Measurements from ENCODE around the gene SRSF2. TPM values are rescaled to one million over a fixed set of nuclear protein-coding genes. Genes with fewer than 3 reads are reported as not detected.

SRSF2 gene
- total RNA-seq, 1 donor from 2014 or later: 215 TPM

GRCh38 chr17:76738468-76738850 is 1.3 kb upstream of the SRSF2 start:
- no peak for TF ChIP-seq CTCF (IDR thresholded peaks at IDR 0.05; ENCODE audit: unreplicated experiment)
- H3K9me3 Mint-ChIP-seq (ENCODE audit: unreplicated experiment): no peaks in the 10 kb centered on the region
- DNase-seq (ENCODE audit: low spot score): no peak
- H3K27ac Mint-ChIP-seq (ENCODE audit: unreplicated experiment): peak overlapping the region; percentile 94
- peaks cover 14% of the 10 kb centered on the region for H3K27me3 Mint-ChIP-seq (ENCODE audit: unreplicated experiment)
- peak overlapping the region; percentile 96 for H3K4me3 Mint-ChIP-seq (ENCODE audit: unreplicated experiment)
- H3K4me1 Mint-ChIP-seq (ENCODE audit: unreplicated experiment): peaks cover 34% of the 10 kb centered on the region
- peaks cover 28% of the 10 kb centered on the region for H3K36me3 Mint-ChIP-seq (ENCODE audit: low read depth, unreplicated experiment)

- Mint-ChIP-seq H3K27me3 (ENCODE audit: unreplicated experiment) (peaks cover 14% of the 10 kb centered on the region), H3K4me1 (ENCODE audit: unreplicated experiment) (peaks cover 38% of the 10 kb centered on the region), H3K36me3 (ENCODE audit: low read depth, unreplicated experiment) (peaks cover 33% of the 10 kb centered on the region), H3K4me3 (ENCODE audit: unreplicated experiment) (peak within 1 kb of the TSS; percentile 96), H3K27ac (ENCODE audit: unreplicated experiment) (peak within 1 kb of the TSS; percentile 94), H3K9me3 (ENCODE audit: unreplicated experiment) (no peaks in the 10 kb centered on the region)
- TF ChIP-seq CTCF (IDR thresholded peaks at IDR 0.05; ENCODE audit: unreplicated experiment): no peak
- DNase-seq (ENCODE audit: low spot score): peak; percentile 93
These were observed 741 bp upstream of the SRSF2 start, which contains the start of gene MFSD11 for GRCh38 chr17:76737676-76738467. MFSD11 (plus strand) TSS chr17:76738119; CDS start chr17:76738353, 234 bp downstream.

DNA sequence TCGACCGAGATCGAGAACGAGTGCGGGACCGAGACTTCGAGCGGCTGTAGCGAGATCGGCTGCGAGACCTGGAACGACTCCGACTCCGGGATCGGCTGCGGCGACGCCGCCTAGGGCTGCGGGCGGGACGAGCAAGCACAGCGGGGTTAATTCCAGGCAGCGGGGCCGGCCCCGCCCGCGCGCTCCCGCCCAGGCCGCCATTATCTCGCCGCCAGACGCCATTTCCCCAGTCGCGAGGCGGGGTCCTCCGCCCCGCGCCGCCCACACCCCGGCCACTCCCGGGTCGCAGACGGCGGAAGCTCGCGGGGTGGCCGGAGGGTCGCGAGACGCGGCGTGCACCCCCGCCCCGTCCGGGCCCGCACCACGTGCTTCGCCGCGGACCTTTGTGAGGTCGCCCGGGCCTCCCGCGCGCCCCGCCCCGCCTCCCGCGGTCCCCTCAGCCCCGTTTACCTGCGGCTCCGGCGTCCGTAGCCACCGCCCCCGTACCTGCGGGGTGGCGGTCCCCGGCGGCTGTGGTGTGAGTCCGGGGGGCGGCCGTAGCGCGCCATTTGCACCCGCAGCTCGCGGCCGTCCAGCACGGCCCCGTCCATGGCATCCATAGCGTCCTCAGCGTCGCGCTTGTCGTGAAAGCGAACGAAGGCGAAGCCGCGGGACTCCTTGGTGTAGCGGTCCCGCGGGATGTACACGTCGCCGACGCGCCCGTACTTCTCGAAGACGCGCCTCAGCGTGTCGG is 616 bp downstream of the SRSF2 start:
- no peak for TF ChIP-seq CTCF (IDR thresholded peaks at IDR 0.05; ENCODE audit: unreplicated experiment)
- peaks cover 31% of the 10 kb centered on the region for H3K36me3 Mint-ChIP-seq (ENCODE audit: low read depth, unreplicated experiment)
- H3K4me3 Mint-ChIP-seq (ENCODE audit: unreplicated experiment): peak overlapping the region; percentile 100
- H3K27me3 Mint-ChIP-seq (ENCODE audit: unreplicated experiment): peaks cover 14% of the 10 kb centered on the region
- peak overlapping the region; percentile 98 for H3K27ac Mint-ChIP-seq (ENCODE audit: unreplicated experiment)
- DNase-seq (ENCODE audit: low spot score): peak; percentile 77
- H3K4me1 Mint-ChIP-seq (ENCODE audit: unreplicated experiment): peaks cover 38% of the 10 kb centered on the region
- H3K9me3 Mint-ChIP-seq (ENCODE audit: unreplicated experiment): no peaks in the 10 kb centered on the region

- Mint-ChIP-seq H3K4me1 (ENCODE audit: unreplicated experiment) (peaks cover 38% of the 10 kb centered on the region), H3K27ac (ENCODE audit: unreplicated experiment) (peak overlapping the region; percentile 98), H3K4me3 (ENCODE audit: unreplicated experiment) (peak overlapping the region; percentile 100), H3K27me3 (ENCODE audit: unreplicated experiment) (peaks cover 14% of the 10 kb centered on the region), H3K9me3 (ENCODE audit: unreplicated experiment) (no peaks in the 10 kb centered on the region), H3K36me3 (ENCODE audit: low read depth, unreplicated experiment) (peaks cover 31% of the 10 kb centered on the region)
- no peak for TF ChIP-seq CTCF (IDR thresholded peaks at IDR 0.05; ENCODE audit: unreplicated experiment)
- DNase-seq (ENCODE audit: low spot score): no peak
These were observed 1.4 kb downstream of the SRSF2 start for GRCh38 chr17:76735586-76736348.

All from endothelial cell (in vitro differentiated cells).